GM12874 (cell line): ENCODE results near the gene CDK10.
A peak's percentile ranks its signal among the peaks of the same experiment; 100 is the strongest.

Source experiments
- CTCF ChIP-seq: IDR thresholded peaks from 2 replicates; pipeline ENCODE4 v1.5.1; 2011; ENCODE audit warnings: low read depth, mild to moderate bottlenecking, control low read depth, low read length, moderate library complexity; ENCODE audit not compliant: insufficient read depth

The CDK10 gene

GRCh38 chr16:89695086-89695874, 8.8 kb downstream of the CDK10 start:
- no peak for TF ChIP-seq CTCF

- no peak for TF ChIP-seq CTCF
These were observed 9.6 kb downstream of the CDK10 start for GRCh38 chr16:89695875-89696669.

- TF ChIP-seq CTCF = no peak
These were observed 10.2 kb downstream of the CDK10 start for GRCh38 chr16:89696670-89697128.

GRCh38 chr16:89697161-89697615, 10.7 kb downstream of the CDK10 start:
- TF ChIP-seq CTCF = no peak

GRCh38 chr16:89697616-89698331, 11.3 kb downstream of the CDK10 start:
- TF ChIP-seq CTCF = no peak

GRCh38 chr16:89700100-89700648, 13.7 kb downstream of the CDK10 start:
- peak; percentile 57 for TF ChIP-seq CTCF
